PC-3 (cell line): ENCODE results near the gene METTL16. TPM values are rescaled to one million over a fixed set of nuclear protein-coding genes. Genes with fewer than 3 reads are reported as not detected.

Experiments
- ATAC-seq: fragments of 200-7000 bp; cut with Tn5 transposase; 2 replicates; pipeline ENCODE4 v1.9.1; 2020; ENCODE audit warnings: mild to moderate bottlenecking, moderate library complexity
- BruUV-seq: library from RNA; stranded (reverse); fragments of 400-500 nt; replicated peaks from 2 replicates; lab custom pipeline; 2021; lab: Mats Ljungman, UMichigan
- CTCF ChIA-PET: fragments of 300-600 bp; sonication (Branson Sonifier 250); formaldehyde crosslinking; loops from one replicate; lab custom pipeline; 2022; ENCODE audit warnings: antibody characterized with exemption; lab: Charles Lee
- POLR2A ChIA-PET: fragments of 300-600 bp; sonication (Branson Sonifier 250); formaldehyde crosslinking; loops from one replicate; lab custom pipeline; 2022; ENCODE audit warnings: antibody characterized with exemption; ENCODE audit not compliant: unreplicated experiment; lab: Charles Lee
- DNase-seq: peaks from one replicate; pipeline ENCODE4 v3.0.0-alpha.2; 2015
- H2AFZ ChIP-seq: fragments of 300-600 bp; sonication (generic); 2 replicates; pipeline ENCODE4 v1.6.0; 2016; ENCODE audit warnings: antibody characterized with exemption, low read length
- H3F3A ChIP-seq: fragments of 300-600 bp; sonication (generic); one replicate; pipeline ENCODE4 v1.6.0; 2017; ENCODE audit warnings: antibody characterized with exemption, low read length, control low read depth, mild to moderate bottlenecking; ENCODE audit not compliant: unreplicated experiment
- H3K27ac ChIP-seq: fragments of 300-600 bp; sonication (generic); 2 replicates; pipeline ENCODE4 v1.5.1; 2016; ENCODE audit warnings: mild to moderate bottlenecking, low read length
- H3K27me3 ChIP-seq: fragments of 300-600 bp; sonication (generic); 2 replicates; pipeline ENCODE4 v1.6.1; 2016; ENCODE audit warnings: low read length, mixed read lengths
- H3K36me3 ChIP-seq: fragments of 300-600 bp; sonication (generic); 2 replicates; pipeline ENCODE4 v1.6.1; 2016; ENCODE audit warnings: low read depth, mixed run types, low read length, mixed read lengths
- H3K4me1 ChIP-seq: fragments of 300-600 bp; sonication (generic); 2 replicates; pipeline ENCODE4 v1.5.1; 2016; ENCODE audit warnings: low read length; ENCODE audit not compliant: insufficient read depth
- H3K4me2 ChIP-seq: fragments of 300-600 bp; sonication (generic); 2 replicates; pipeline ENCODE4 v1.6.0; 2016; ENCODE audit warnings: low read length
- H3K4me3 ChIP-seq: fragments of 300-600 bp; sonication (generic); 2 replicates; pipeline ENCODE4 v1.5.1; 2016; ENCODE audit warnings: mild to moderate bottlenecking, low read length, mixed read lengths
- H3K79me2 ChIP-seq: fragments of 300-600 bp; sonication (generic); 2 replicates; pipeline ENCODE4 v1.6.1; 2017; ENCODE audit warnings: low read length, mixed read lengths
- H3K9ac ChIP-seq: fragments of 300-600 bp; sonication (generic); 2 replicates; pipeline ENCODE4 v1.6.0; 2016; ENCODE audit warnings: mild to moderate bottlenecking, low read length
- H3K9me2 ChIP-seq: fragments of 300-600 bp; sonication (generic); replicated peaks from 2 replicates; pipeline ENCODE4 v1.6.1; 2016; ENCODE audit warnings: mixed run types, low read length, mixed read lengths
- H3K9me3 ChIP-seq: fragments of 300-600 bp; sonication (generic); 2 replicates; pipeline ENCODE4 v1.6.1; 2016; ENCODE audit warnings: low read length, mixed read lengths
- H4K20me1 ChIP-seq: fragments of 300-600 bp; sonication (generic); 2 replicates; pipeline ENCODE4 v1.6.1; 2016; ENCODE audit warnings: low read length, mixed read lengths
- CTCF ChIP-seq: fragments of 300-600 bp; sonication (generic); conservative IDR thresholded peaks from 2 replicates; pipeline ENCODE4 v1.5.1; 2017; ENCODE audit warnings: antibody characterized with exemption, low read depth, mild to moderate bottlenecking, low read length
- EZH2 ChIP-seq: fragments of 300-600 bp; sonication (generic); IDR thresholded peaks from one replicate; pipeline ENCODE4 v1.6.1; 2017; ENCODE audit warnings: antibody characterized with exemption, mild to moderate bottlenecking, low read length; ENCODE audit not compliant: unreplicated experiment
- EZH2phosphoT487 ChIP-seq: fragments of 300-600 bp; sonication (generic); IDR thresholded peaks from 2 replicates; pipeline ENCODE4 v1.6.1; 2018; ENCODE audit warnings: mild to moderate bottlenecking, antibody characterized with exemption, low read length, borderline replicate concordance
- intact Hi-C: fragments of 100-400 bp; cut with micrococcal nuclease; formaldehyde crosslinking; loops from 2 replicates; pipeline ENCODE4 v1.9.0; 2023
- total RNA-seq: library from RNA; depleted of rRNA; stranded (reverse); fragments of >200 nt; gene quantifications from 2 replicates; pipeline ENCODE4 v1.2.3, GENCODE V29; 2014

Gene METTL16
- total RNA-seq, 1 experiment from 2014 or later = 20.8 TPM

- ChIA-PET POLR2A (no interaction called here), CTCF (no interaction called here)
- no peaks in the 10 kb centered on the region for H3K27me3 ChIP-seq
- DNase-seq = no peak
- BruUV-seq = no TSS peak
- no peaks in the 10 kb centered on the region for H3K4me1 ChIP-seq
- H3K9me2 ChIP-seq = no peaks in the 10 kb centered on the region
- intact Hi-C loops = no loop called here
- H4K20me1 ChIP-seq = no peaks in the 10 kb centered on the region
- no peak overlapping the region for H2AFZ ChIP-seq
- no peaks in the 10 kb centered on the region for H3F3A ChIP-seq
- H3K27ac ChIP-seq = no peak overlapping the region
- H3K4me2 ChIP-seq = no peak overlapping the region
- TF ChIP-seq CTCF = 0 out of 2 replicates have a peak, but pooled peaks have one; percentile 13
- no peak for TF ChIP-seq EZH2
- no peaks in the 10 kb centered on the region for H3K79me2 ChIP-seq
- no peak overlapping the region for H3K9ac ChIP-seq
- H3K9me3 ChIP-seq = no peaks in the 10 kb centered on the region
- no peaks in the 10 kb centered on the region for H3K36me3 ChIP-seq
- H3K4me3 ChIP-seq = no peak overlapping the region
- ATAC-seq = no peak; the same call in 1 of the 2 replicates
Measured at GRCh38 chr17:2369551-2370210, 142.0 kb downstream of the METTL16 start.

GRCh38 chr17:2369039-2369438 lies 142.6 kb downstream of the METTL16 start:
- POLR2A ChIA-PET = no interaction called here
- Histone ChIP-seq H3K9me2 (no peaks in the 10 kb centered on the region), H2AFZ (no peak overlapping the region), H3K27ac (no peak overlapping the region), H3K36me3 (no peaks in the 10 kb centered on the region), H3K9me3 (no peaks in the 10 kb centered on the region), H4K20me1 (no peaks in the 10 kb centered on the region), H3K4me2 (no peak overlapping the region), H3K4me3 (no peak overlapping the region), H3K9ac (no peak overlapping the region), H3K79me2 (no peaks in the 10 kb centered on the region), H3K4me1 (no peaks in the 10 kb centered on the region), H3F3A (no peaks in the 10 kb centered on the region), H3K27me3 (no peaks in the 10 kb centered on the region)
- BruUV-seq = no TSS peak
- no peak for ATAC-seq
- DNase-seq = no peak
- CTCF ChIA-PET = no interaction called here
- no peak for TF ChIP-seq EZH2
- intact Hi-C loops = no loop called here

- Histone ChIP-seq H4K20me1 (no peaks in the 10 kb centered on the region), H3K4me1 (no peaks in the 10 kb centered on the region), H3F3A (no peaks in the 10 kb centered on the region), H3K27me3 (no peaks in the 10 kb centered on the region), H3K4me2 (no peak overlapping the region), H2AFZ (no peak overlapping the region), H3K9me3 (no peaks in the 10 kb centered on the region), H3K27ac (no peak overlapping the region), H3K79me2 (no peaks in the 10 kb centered on the region), H3K4me3 (no peak overlapping the region), H3K9ac (no peak overlapping the region), H3K9me2 (no peaks in the 10 kb centered on the region), H3K36me3 (no peaks in the 10 kb centered on the region)
- intact Hi-C loops = no loop called here
- POLR2A ChIA-PET = no interaction called here
- DNase-seq (no peak), ATAC-seq (no peak)
- CTCF ChIA-PET = no interaction called here
- BruUV-seq = no TSS peak
- TF ChIP-seq EZH2 = no peak
- no peak for TF ChIP-seq EZH2phosphoT487
- TF ChIP-seq CTCF = no peak
Measured at GRCh38 chr17:2368359-2368758, 143.3 kb downstream of the METTL16 start.
